ENCODE results near the gene PCDHGB7. TPM values are rescaled to one million over a fixed set of nuclear protein-coding genes. Genes with fewer than 3 reads are reported as not detected.
"Not testable (repeated sequence)": the region's sequence is repeated elsewhere in the genome, so short reads cannot be mapped to it uniquely, and the experiment has no call there.

The PCDHGB7 gene
- polyA plus RNA-seq: under 1 TPM in 1 of 3 donors, not detected in 2; 0.13 TPM

DNA sequence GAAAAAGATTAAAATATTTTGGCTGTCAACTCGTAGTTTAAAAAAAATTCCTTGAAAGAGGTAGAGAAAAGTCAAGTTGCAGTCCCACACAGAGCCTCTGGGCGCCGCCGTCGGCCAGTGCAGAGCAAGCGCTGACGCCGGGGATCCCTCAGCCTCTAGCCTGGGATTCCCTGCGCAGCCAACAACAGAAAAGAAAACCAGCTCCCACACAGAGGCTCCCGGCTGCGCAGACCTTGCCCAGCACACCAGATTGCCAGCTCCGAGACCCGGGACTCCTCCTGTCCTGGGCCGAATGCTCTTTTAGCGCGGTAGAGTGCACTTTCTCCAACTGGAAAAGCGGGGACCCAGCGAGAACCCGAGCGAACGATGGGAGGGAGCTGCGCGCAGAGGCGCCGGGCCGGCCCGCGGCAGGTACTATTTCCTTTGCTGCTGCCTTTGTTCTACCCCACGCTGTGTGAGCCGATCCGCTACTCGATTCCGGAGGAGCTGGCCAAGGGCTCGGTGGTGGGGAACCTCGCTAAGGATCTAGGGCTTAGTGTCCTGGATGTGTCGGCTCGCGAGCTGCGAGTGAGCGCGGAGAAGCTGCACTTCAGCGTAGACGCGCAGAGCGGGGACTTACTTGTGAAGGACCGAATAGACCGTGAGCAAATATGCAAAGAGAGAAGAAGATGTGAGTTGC is at the start of gene PCDHGB7:
PCDHGB7 (plus strand) TSS at position 184 of the 679 bp plus-strand sequence; CDS start at position 367, 183 bp downstream.
- peak within 1 kb of the TSS; percentile 71 to 85 (median 74) for H3K4me3 Mint-ChIP-seq
- H3K4me1 Mint-ChIP-seq: peaks cover 37 to 68% of the 10 kb centered on the region in 2 donors
- peak within 1 kb of the TSS in 3 of 6 donors; percentile 41 to 58 (median 45) for H3K27ac Mint-ChIP-seq
- DNase-seq: peak; percentile 22 to 53 (median 51)
- peaks cover 12 to 59% (median 36%) of the 10 kb centered on the region in 6 donors for H3K9me3 Mint-ChIP-seq
- peaks cover 0 to 21% (median 20%) of the 10 kb centered on the region in 3 donors for H3K36me3 Mint-ChIP-seq
- peaks cover 67 to 77% (median 71%) of the 10 kb centered on the region in 3 donors for H3K27me3 Mint-ChIP-seq (ENCODE audit: low read depth in 3 of 3)

DNA sequence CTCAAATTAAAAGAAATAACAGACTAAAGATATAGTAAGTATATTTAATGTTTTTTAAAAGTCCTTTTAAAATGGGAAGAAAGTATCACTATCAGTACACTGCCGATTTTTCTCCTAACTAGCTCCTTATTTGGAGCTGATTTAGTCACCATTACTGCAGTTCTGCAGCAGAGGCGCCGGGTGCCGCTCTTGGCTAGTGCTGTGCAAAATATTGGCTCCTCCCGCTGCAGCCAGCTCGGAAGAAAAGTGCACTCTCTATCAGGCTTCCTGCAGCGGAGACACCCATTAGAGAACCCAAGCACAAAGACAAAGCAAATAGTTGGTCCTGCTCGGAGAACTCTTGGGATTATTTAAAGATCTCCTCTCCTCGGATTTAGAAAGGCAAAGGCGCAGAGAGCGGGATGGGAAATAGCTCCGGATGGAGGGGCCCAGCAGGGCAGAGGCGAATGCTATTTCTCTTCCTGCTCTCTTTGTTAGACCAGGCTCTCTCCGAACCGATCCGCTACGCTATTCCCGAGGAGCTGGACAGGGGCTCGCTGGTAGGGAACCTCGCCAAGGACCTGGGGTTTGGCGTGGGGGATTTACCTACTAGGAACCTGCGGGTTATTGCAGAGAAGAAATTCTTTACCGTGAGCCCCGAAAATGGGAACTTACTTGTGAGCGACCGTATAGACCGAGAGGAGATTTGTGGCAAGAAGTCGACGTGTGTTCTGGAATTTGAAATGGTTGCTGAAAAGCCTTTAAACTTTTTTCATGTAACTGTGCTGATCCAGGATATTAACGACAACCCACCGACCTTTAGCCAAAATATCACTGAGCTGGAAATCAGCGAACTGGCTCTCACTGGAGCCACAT is 47.3 kb upstream of the PCDHGB7 start, which contains the start of gene PCDHGB3:
PCDHGB3 (plus strand) TSS at position 249 of the 855 bp plus-strand sequence; CDS start at position 402, 153 bp downstream.
- peaks cover 7 to 43% (median 27%) of the 10 kb centered on the region in 6 donors for H3K9me3 Mint-ChIP-seq
- peaks cover 40 to 51% (median 49%) of the 10 kb centered on the region in 3 donors for H3K27me3 Mint-ChIP-seq (ENCODE audit: low read depth in 3 of 3)

DNA sequence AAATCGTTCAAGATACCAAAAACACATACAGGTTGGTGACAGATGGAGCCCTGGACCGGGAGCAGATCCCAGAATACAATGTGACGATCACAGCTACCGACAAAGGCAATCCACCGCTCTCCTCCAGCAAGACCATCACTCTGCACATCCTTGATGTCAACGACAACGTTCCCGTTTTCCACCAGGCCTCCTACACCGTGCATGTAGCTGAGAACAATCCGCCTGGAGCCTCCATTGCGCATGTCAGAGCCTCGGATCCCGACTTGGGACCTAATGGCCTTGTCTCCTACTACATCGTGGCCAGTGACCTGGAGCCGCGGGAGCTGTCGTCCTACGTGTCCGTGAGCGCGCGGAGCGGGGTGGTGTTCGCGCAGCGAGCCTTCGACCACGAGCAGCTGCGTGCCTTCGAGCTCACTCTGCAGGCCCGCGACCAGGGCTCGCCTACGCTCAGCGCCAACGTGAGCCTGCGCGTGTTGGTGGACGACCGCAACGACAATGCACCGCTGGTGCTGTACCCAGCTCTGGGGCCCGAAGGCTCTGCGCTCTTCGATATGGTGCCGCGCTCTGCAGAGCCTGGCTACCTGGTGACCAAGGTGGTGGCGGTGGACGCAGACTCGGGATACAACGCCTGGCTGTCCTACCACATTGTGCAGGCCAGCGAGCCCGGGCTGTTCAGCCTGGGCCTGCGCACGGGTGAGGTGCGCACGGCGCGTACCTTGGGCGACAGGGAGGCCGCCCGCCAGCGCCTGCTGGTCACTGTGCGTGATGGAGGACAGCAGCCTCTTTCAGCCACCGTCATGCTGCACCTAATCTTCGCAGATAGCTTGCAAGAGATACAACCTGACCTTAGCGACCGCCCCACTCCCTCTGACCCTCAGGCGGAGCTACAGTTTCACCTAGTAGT is 45.7 kb upstream of the PCDHGB7 start:
- Mint-ChIP-seq H3K4me1 (peaks cover 8 to 16% of the 10 kb centered on the region in 2 donors), H3K36me3 (peaks cover 0 to 7% (median 3%) of the 10 kb centered on the region in 3 donors), H3K27me3 (ENCODE audit: low read depth in 3 of 3) (peaks cover 33 to 48% (median 46%) of the 10 kb centered on the region in 3 donors), H3K9me3 (peaks cover 8 to 39% (median 23%) of the 10 kb centered on the region in 6 donors), H3K4me3 (no peak overlapping the region), H3K27ac (no peak overlapping the region)
- no peak for DNase-seq

More for the DNA sequence above, 47.3 kb upstream of the PCDHGB7 start, which contains the start of gene PCDHGB3:
- DNase-seq: peak in 1 of 3 donors; percentile 19
- Mint-ChIP-seq H3K4me3 (peak within 1 kb of the TSS; percentile 75 to 90 (median 77)), H3K36me3 (peaks cover 0 to 9% (median 3%) of the 10 kb centered on the region in 3 donors), H3K27ac (no peak within 1 kb of the TSS), H3K4me1 (peaks cover 8 to 16% of the 10 kb centered on the region in 2 donors)

DNA sequence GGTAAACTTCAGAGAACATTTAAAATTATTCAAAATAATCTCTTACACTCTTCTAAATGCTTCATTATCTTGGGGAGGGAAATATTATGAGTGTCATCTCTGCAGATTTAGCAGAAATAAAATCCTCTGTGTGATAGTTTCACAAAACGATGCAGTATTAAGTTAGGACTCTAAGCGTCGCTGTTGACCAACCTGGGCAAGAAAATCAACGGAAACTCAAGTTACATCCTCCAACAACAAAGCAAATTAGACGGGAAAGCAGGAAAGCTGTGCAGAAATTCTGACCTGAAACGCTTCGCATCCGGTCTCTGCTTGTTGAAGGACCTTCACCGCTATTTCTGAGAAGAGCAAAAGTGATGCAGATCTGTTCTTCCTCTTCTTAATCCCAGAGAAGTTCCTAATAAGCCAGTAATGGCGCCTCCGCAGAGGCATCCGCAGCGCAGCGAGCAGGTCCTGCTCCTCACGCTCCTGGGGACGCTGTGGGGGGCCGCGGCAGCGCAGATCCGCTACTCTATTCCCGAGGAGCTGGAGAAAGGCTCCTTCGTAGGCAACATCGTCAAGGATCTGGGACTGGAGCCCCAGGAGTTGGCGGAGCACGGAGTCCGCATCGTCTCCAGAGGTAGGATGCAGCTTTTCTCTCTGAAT is 43.7 kb upstream of the PCDHGB7 start, which contains the start of gene PCDHGA6:
PCDHGA6 (plus strand) TSS at position 219 of the 645 bp plus-strand sequence; CDS start at position 412, 193 bp downstream.
- peak within 1 kb of the TSS in 3 of 5 donors; percentile 16 to 71 (median 41) for H3K4me3 Mint-ChIP-seq
- peak in 1 of 3 donors; percentile 11 for DNase-seq
- H3K9me3 Mint-ChIP-seq: peaks cover 8 to 37% (median 28%) of the 10 kb centered on the region in 6 donors
- peaks cover 32 to 45% (median 44%) of the 10 kb centered on the region in 3 donors for H3K27me3 Mint-ChIP-seq (ENCODE audit: low read depth in 3 of 3)
- peaks cover 0 to 7% (median 3%) of the 10 kb centered on the region in 3 donors for H3K36me3 Mint-ChIP-seq
- H3K4me1 Mint-ChIP-seq: peaks cover 8 to 16% of the 10 kb centered on the region in 2 donors
- no peak within 1 kb of the TSS for H3K27ac Mint-ChIP-seq

DNA sequence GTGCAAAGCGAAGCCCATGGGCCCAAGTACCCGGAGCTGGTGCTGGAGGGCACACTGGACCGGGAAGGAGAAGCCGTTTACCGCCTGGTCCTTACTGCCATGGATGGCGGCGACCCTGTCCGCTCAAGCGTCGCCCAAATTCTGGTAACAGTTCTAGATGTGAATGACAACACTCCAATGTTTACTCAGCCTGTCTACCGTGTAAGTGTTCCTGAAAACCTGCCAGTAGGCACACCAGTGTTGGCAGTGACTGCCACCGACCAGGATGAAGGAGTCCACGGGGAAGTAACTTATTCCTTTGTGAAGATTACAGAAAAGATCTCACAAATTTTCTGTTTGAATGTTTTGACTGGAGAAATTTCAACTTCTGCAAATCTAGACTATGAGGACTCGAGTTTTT is 42.9 kb upstream of the PCDHGB7 start:
- no peak overlapping the region for H3K4me3 Mint-ChIP-seq
- peaks cover 0 to 7% (median 3%) of the 10 kb centered on the region in 3 donors for H3K36me3 Mint-ChIP-seq
- H3K27ac Mint-ChIP-seq: no peak overlapping the region
- H3K9me3 Mint-ChIP-seq: peaks cover 8 to 41% (median 27%) of the 10 kb centered on the region in 6 donors
- H3K27me3 Mint-ChIP-seq (ENCODE audit: low read depth in 3 of 3): peaks cover 28 to 42% (median 39%) of the 10 kb centered on the region in 3 donors
- peaks cover 8 to 16% of the 10 kb centered on the region in 2 donors for H3K4me1 Mint-ChIP-seq
- DNase-seq: no peak

DNA sequence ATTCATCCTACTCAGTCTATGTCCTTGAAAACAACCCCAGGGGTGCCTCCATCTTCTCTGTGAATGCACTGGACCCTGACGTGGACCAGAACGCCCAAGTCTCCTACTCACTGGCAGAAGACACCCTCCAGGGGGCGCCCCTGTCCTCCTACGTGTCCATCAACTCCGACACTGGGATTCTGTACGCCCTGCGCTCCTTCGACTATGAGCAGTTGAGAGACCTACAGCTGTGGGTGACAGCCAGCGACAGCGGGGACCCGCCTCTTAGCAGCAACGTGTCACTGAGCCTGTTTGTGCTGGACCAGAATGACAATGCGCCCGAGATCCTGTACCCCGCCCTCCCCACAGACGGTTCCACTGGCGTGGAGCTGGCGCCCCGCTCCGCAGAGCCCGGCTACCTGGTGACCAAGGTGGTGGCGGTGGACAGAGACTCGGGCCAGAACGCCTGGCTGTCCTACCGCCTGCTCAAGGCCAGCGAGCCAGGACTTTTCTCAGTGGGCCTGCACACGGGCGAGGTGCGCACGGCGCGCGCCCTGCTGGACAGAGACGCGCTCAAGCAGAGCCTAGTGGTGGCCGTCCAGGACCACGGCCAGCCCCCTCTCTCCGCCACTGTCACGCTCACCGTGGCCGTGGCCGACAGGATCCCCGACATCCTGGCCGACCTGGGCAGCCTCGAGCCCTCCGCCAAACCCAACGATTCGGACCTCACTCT is 41.9 kb upstream of the PCDHGB7 start:
- not testable (repeated sequence) for H3K4me1 Mint-ChIP-seq, DNase-seq, H3K4me3 Mint-ChIP-seq, H3K27ac Mint-ChIP-seq, H3K36me3 Mint-ChIP-seq
- Mint-ChIP-seq H3K9me3 (peaks cover 8 to 38% (median 26%) of the 10 kb centered on the region in 6 donors), H3K27me3 (ENCODE audit: low read depth in 3 of 3) (peaks cover 27 to 35% (median 33%) of the 10 kb centered on the region in 3 donors)

DNA sequence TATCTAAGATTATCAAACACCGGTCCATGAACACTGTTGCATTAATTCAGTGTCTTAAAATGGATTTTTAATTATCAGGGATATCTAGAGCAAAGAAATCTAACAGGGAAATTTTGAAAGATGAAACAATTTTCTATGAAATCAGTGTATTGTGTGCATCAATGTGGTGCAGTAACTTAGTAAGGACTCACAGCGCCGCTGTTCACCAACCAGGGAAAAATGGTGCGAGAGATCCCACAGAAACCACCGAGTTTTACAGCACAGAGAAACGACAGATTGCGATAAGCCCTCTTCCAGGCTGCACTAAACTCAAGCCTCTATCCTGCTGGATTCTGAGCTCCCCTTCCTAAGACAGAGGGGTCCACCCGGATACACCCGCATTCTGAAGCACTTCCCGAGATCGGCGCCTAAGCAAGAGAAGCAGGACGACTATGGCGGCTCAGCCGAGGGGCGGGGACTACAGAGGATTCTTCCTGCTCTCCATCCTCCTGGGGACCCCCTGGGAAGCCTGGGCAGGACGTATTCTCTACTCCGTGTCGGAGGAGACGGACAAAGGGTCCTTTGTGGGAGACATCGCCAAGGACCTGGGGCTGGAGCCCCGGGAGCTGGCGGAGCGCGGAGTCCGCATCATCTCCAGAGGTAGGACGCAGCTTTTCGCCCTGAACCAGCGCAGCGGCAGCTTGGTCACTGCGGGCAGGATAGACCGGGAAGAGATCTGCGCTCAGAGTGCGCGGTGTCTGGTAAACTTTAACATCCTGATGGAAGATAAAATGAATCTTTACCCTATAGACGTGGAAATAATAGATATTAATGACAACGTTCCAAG is 34.8 kb upstream of the PCDHGB7 start, which contains the start of gene PCDHGA7:
PCDHGA7 (plus strand) TSS at position 274 of the 826 bp plus-strand sequence; CDS start at position 432, 158 bp downstream.
- Mint-ChIP-seq H3K4me1 (peaks cover 0 to 5% of the 10 kb centered on the region in 2 donors), H3K36me3 (peaks cover 0 to 5% (median 0%) of the 10 kb centered on the region in 3 donors), H3K9me3 (peaks cover 6 to 54% (median 19%) of the 10 kb centered on the region in 6 donors), H3K27me3 (ENCODE audit: low read depth in 3 of 3) (peaks cover 20 to 34% (median 30%) of the 10 kb centered on the region in 3 donors), H3K4me3 (peak within 1 kb of the TSS; percentile 65 to 88 (median 77)), H3K27ac (no peak within 1 kb of the TSS)
- peak in 1 of 3 donors; percentile 32 for DNase-seq

DNA sequence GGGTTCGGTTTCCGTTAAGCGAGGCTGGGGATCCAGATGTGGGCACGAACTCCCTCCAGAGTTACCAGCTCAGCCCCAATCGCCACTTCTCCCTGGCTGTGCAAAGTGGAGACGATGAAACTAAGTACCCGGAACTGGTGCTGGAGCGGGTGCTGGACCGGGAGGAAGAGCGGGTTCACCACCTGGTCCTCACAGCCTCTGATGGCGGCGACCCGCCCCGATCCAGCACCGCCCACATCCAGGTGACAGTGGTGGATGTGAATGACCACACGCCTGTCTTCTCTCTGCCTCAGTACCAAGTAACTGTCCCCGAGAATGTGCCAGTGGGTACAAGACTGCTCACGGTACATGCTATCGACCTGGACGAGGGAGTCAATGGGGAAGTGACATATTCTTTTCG is 34.1 kb upstream of the PCDHGB7 start:
- peaks cover 20 to 34% (median 28%) of the 10 kb centered on the region in 3 donors for H3K27me3 Mint-ChIP-seq (ENCODE audit: low read depth in 3 of 3)
- H3K4me1 Mint-ChIP-seq: peaks cover 2 to 5% of the 10 kb centered on the region in 2 donors
- DNase-seq: no peak
- peaks cover 0 to 6% (median 2%) of the 10 kb centered on the region in 3 donors for H3K36me3 Mint-ChIP-seq
- H3K9me3 Mint-ChIP-seq: peaks cover 6 to 56% (median 21%) of the 10 kb centered on the region in 6 donors
- H3K4me3 Mint-ChIP-seq: peak overlapping the region in 3 of 5 donors; percentile 56 to 88 (median 77)
- H3K27ac Mint-ChIP-seq: no peak overlapping the region

DNA sequence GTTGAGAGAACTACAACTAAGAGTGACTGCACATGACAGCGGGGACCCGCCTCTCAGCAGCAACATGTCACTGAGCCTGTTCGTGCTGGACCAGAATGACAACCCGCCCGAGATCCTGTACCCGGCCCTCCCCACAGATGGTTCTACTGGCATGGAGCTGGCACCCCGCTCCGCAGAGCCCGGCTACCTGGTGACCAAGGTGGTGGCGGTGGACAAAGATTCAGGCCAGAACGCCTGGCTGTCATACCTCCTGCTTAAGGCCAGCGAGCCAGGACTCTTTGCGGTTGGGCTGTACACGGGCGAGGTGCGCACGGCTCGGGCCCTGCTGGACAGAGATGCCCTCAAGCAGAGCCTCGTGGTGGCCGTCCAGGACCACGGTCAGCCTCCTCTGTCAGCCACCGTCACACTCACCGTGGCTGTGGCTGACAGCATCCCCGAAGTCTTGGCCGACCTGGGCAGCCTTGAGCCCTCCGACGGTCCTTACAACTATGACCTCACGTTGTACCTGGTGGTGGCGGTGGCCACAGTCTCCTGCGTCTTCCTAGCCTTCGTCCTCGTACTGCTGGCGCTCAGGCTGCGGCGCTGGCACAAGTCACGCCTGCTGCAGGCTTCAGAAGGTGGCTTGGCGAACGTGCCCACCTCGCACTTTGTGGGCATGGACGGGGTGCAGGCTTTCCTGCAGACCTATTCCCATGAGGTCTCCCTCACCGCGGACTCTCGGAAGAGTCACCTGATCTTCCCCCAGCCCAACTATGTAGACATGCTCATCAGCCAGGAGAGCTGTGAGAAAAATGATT is 32.8 kb upstream of the PCDHGB7 start:
- Mint-ChIP-seq H3K4me3 (no peak overlapping the region), H3K9me3 (peaks cover 7 to 59% (median 26%) of the 10 kb centered on the region in 6 donors), H3K4me1 (peaks cover 5 to 7% of the 10 kb centered on the region in 2 donors), H3K27ac (no peak overlapping the region), H3K36me3 (peaks cover 0 to 9% (median 4%) of the 10 kb centered on the region in 3 donors), H3K27me3 (ENCODE audit: low read depth in 3 of 3) (peaks cover 24 to 38% (median 30%) of the 10 kb centered on the region in 3 donors)
- no peak for DNase-seq

DNA sequence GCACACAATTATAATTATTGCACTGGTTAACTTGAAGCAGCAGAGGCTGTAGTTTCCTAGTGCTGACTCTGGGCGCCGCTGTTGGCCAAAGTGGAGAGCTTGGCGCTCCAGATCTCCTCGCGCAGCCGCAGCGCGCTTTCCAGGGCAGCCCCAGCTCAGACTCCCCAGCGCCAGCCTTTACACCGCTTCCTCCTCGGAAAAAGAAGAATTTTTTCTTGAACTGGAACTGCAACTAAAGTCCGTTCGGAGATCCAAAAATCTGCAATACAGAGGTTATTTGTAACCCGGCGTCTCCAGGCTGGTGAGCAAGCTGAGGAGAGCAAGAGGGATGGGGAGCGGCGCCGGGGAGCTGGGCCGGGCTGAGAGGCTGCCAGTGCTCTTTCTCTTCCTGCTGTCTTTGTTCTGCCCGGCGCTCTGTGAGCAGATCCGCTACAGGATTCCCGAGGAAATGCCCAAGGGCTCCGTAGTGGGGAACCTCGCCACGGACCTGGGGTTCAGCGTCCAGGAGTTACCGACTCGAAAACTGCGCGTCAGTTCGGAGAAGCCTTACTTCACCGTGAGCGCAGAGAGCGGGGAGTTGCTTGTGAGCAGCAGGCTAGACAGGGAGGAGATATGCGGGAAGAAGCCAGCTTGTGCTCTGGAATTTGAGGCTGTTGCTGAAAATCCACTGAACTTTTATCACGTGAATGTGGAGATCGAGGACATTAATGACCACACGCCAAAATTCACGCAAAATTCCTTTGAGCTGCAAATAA is 29.7 kb upstream of the PCDHGB7 start, which contains the start of gene PCDHGB4:
PCDHGB4 (plus strand) TSS at position 142 of the 755 bp plus-strand sequence; CDS start at position 329, 187 bp downstream.
- Mint-ChIP-seq H3K9me3 (peaks cover 15 to 61% (median 28%) of the 10 kb centered on the region in 6 donors), H3K36me3 (peaks cover 8 to 12% (median 8%) of the 10 kb centered on the region in 3 donors), H3K27me3 (ENCODE audit: low read depth in 3 of 3) (peaks cover 19 to 45% (median 42%) of the 10 kb centered on the region in 3 donors), H3K4me3 (peak within 1 kb of the TSS; percentile 9 to 61 (median 49))
- H3K27ac Mint-ChIP-seq, H3K4me1 Mint-ChIP-seq: not testable (repeated sequence)
- DNase-seq: peak in 1 of 3 donors; percentile 25
